HG03039 (cell line): ENCODE data around the gene ZNF277.
A peak's percentile ranks its signal among the peaks of the same experiment; 100 is the strongest.

Experiments used
- ATAC-seq: cut with Tn5 transposase; IDR thresholded peaks from one replicate; pipeline ENCODE4 v1.9.1; 2021; ENCODE audit warnings: mild to moderate bottlenecking, moderate library complexity; ENCODE audit not compliant: unreplicated experiment

The ZNF277 gene

GRCh38 chr7:112183266-112183665 is 23.2 kb upstream of the ZNF277 start:
- ATAC-seq, result no peak

GRCh38 chr7:112184455-112184854 is 22.0 kb upstream of the ZNF277 start:
- ATAC-seq, result no peak

DNA sequence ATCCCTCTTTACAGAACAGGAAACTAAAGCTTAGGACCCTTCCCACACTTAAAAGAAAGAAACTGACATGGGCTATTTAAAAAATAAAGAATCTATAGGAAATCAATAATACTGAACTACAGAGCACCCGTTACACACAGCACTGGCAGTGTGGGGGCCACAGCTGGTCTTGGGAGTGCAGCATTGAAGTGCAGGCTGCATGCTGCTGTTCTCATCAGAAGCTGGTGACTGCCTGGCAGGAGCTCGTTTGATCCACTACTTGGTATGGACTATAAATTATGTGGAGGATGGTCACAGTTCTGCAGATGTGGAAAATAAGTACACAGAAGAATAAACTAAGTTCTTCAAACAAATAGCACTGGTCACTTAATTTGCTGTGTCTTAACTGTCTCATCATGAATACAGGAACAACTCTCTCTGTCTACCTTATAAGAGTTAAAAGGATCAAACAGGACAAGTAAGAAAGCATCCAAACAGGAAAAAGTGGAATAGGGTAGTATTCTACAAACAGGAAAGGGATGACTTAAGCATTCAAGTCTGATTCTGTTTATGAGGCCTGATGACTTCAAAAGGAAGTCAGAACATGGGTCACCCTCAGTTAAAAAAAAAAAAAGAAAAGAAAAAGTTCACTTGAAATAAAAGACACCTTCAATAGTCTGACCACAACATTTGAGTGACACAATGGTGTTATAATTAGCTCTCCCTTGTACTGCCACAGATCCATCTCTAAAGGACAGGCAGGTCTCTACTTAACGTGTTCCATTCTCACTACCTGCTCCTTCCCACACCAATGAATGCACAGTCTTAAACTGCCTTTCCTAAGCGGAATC is 21.3 kb upstream of the ZNF277 start:
- ATAC-seq, result no peak

DNA sequence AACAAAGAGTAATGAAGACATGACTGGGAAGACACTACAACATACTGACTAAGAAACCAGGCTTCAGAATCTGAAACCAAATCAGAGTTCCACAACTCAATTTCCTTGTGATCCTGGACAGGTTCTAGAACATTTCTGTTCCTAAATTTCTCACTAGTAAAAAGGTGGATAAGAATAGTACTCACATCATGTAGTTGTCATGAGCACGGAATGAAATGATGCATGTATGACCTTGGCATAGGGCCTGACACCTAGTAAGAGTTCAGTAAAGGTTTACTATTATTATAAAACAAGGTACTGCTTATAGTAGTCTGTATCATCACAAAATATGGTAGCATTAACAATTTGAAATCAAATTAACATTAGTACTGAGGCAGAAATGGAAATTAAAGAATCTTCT is 20.2 kb upstream of the ZNF277 start:
- no peak for ATAC-seq

GRCh38 chr7:112188257-112188656 is 18.2 kb upstream of the ZNF277 start:
- no peak for ATAC-seq

- ATAC-seq, result no peak
These were observed 16.8 kb upstream of the ZNF277 start for GRCh38 chr7:112189691-112190090.

GRCh38 chr7:112190120-112190519 is 16.4 kb upstream of the ZNF277 start:
- no peak for ATAC-seq

DNA sequence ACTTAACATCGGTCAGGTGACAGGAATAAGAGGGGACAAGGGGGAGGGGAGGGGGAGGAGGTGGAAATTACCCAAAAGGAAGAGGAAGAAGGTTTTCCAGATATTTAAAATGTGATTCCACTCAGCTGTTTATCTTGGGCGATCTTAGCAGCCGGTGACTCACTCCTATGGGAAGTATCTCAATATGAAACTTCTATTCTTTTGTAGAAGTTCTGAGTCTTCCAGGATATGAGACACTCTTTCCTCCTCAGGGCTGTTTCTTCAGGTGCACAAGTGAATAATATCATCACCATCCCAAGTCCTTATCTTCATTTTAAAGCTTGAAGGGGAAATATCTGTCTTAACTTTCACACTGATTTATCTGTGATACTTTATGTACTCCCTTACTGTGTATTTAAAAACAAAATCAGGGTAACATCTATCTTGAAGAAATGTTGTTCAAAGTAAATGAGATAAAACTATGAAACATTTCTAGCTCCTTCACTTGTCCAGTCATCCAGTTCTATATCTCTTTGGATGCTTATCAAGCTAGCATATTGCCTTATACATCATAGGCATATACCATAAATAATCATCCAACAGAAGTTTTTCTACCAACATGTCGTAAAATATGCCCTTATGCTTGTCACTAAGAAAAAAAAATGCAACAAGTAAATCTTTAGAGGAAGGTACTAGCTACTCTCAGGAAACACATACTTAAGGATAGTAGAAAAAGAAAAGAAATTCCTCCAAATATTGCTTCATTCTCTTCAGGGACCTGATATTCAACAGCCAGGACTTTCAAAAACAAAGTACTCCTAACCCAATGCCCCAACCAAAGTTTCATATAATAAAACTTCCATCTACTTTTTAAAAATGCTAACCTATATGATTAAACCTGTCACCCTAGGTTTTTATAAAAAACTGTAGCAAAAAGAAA is 14.0 kb upstream of the ZNF277 start:
- no peak for ATAC-seq

GRCh38 chr7:112193915-112194502 is 12.5 kb upstream of the ZNF277 start:
- no peak for ATAC-seq

GRCh38 chr7:112195717-112196116 is 10.8 kb upstream of the ZNF277 start:
- no peak for ATAC-seq

- no peak for ATAC-seq
These were observed 9.2 kb upstream of the ZNF277 start for GRCh38 chr7:112197322-112197721.

DNA sequence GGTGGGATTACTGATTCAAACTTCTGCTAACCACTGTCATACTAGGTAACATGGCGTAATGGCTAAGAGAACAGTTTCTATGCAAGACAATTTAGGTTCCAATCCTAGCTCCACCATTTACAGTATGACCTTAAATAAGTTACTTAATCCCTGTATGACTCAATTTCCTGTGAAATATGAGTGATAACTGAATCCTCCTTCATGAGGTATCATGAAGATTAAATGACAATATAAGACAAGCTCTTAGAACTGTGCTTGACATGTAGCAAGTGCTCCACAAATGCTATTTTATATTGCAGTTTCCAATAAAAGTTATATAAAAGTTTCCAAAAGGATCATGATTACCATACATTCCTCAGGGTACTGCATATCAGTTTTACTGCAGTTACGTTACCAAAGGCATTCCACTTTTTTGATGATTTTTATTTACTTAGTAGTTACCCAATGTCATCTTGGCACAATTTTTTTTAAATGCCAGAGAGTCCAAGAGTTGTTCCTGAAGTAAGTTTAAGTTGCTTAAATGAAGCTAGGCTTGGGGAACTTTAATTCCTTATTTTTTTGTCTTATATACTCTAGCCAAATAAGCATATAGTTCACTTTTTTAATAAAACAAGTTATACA is 7.3 kb upstream of the ZNF277 start:
- no peak for ATAC-seq

GRCh38 chr7:112199672-112200071 is 6.8 kb upstream of the ZNF277 start:
- ATAC-seq, result no peak

GRCh38 chr7:112201411-112201810 is 5.1 kb upstream of the ZNF277 start:
- no peak for ATAC-seq

DNA sequence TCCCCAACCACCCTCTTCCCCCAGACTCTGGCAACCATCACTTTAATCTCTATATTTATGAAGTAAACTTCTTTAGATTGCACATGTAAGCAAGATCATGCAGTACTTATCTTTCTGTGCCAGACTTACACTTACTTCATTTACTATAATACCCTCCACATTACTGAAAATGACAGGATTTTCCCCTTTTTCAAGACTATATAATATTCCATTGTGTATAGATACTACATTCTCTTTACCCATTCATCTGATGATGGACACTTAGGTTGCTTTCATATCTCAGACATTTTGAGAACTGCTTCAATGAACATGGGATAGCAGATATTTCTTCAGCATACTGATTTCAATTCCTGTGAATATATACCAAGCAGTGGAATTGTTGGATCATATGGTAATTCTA is 4.7 kb upstream of the ZNF277 start:
- no peak for ATAC-seq

- ATAC-seq, result no peak
These were observed 3.7 kb upstream of the ZNF277 start for GRCh38 chr7:112202816-112203215.

DNA sequence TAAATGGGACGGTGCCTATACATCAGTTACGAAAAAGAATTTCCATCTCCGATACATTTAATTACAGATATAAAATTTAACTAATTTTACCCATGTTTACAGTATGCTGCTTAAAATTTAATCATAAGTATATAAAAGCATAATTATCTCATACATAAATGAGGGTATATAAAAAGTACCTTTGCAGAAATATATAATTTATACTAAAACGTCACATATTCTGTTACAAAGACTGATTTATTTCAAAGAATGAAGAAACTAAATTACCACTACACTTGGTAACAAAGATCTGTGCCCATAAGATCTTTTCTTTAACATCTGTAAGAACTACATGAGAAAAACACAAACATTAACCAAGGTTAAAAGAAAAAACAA is 3.1 kb upstream of the ZNF277 start:
- ATAC-seq, result no peak

DNA sequence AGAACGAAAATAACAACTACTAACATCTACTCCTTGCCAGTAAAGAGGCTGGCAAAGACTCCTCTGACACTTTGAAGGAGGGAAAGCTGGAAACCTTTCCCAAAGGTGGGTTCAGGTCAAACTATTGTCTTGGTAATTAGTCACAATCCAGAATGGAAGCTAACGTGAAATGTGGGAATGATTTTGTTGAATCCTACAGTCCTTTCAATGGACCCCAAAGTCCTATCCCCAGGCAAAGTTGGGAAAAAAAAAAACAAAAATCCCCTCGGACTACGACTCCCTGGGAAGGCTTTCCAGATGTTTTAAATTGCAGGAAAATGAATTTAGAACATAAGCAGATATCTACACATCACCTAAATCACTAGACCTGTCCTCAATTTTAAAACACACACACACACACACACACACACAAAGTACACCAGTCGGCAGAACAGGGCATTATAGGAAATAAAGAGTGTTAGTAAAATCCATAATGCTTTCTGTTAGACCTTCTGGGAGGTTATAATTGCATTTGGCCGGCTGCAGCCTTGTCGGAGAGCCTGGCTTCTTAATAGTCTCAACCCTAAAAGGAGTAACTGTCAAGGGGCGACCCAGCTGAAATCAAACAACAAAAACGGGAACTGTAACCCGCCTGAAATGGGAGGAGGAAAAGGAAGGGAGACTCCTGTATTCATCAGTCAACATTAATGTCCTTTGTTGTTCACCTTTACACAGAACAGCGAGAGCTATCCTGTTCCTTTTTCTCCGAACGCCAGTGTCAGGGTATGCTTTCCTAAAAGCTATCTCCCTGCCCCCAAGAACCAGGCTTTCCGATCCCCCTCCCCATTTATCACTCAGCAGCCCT is 1.8 kb upstream of the ZNF277 start:
- ATAC-seq, result no peak

DNA sequence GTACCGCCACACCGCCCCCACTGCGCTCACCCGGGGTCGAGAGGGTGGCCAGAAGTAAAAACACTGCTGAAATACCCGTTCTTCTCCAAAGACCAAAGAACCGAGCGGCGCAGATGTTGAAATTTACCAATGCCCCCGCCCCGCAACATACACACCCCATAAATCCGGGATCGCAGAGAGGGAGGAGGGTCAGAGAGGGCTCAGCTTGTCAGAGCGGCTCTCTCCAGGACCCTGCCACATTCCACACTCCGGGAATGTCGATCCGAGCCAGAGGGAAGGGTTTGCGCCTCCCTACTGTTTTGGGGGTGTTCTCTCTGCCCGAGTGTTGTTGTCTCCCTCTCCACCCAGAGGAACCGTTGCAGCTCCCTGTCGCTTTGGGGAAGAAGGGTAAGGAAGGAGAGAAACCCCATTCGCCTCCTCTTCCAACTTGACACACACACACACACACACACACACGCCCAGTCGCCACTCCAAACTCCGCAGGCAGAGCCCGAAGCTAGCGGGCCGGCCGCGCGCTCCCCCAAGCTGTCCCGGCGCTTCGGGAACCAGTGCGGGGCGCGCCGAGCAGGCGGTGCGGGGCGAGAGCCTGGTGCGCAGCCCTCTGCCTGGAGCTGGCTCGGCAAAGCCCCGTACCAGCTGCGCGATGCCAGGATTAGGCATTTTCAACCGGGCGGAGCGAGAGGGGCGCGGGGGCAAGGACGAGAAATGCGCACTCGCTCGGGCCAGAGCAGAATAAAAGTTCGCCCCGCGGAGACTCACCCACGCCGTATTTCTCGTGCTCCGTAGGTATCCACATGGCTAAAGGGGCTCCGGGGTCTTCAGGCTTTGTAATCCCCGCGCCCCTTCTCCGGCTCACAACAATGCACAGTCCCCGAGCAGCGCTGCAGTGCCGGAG is 905 bp upstream of the ZNF277 start:
- ATAC-seq, result peak; percentile 4
